Neural cell (in vitro differentiated cells): ENCODE measurements around the gene ZBTB7C. TPM values are rescaled to one million over a fixed set of nuclear protein-coding genes. Genes with fewer than 3 reads are reported as not detected.
A peak's percentile ranks its signal among the peaks of the same experiment; 100 is the strongest.

Source experiments
- H2AFZ ChIP-seq: fragments of 200-600, 300-800 bp; sonication (generic), shearing (Covaris generic); 2 replicates; pipeline ENCODE4 v1.6.0; 2014; ENCODE audit warnings: low read depth, mild to moderate bottlenecking, antibody characterized with exemption, low read length, moderate library complexity
- H3F3A ChIP-seq: fragments of 200-600 bp; shearing (Covaris generic); 2 replicates; pipeline ENCODE4 v1.6.1; 2016; ENCODE audit warnings: mild to moderate bottlenecking, moderate library complexity, mixed read lengths, antibody characterized with exemption, low read length; ENCODE audit not compliant: insufficient read depth, poor library complexity, severe bottlenecking
- H3K27ac ChIP-seq: fragments of 200-600, 300-800 bp; sonication (generic), shearing (Covaris generic); 2 replicates; pipeline ENCODE4 v1.5.1; 2014; ENCODE audit warnings: mild to moderate bottlenecking, low read length, moderate library complexity
- H3K27me3 ChIP-seq: fragments of 300-800, 200-600 bp; sonication (generic), shearing (Covaris generic); 2 replicates; pipeline ENCODE4 v1.6.0; 2014; ENCODE audit warnings: mild to moderate bottlenecking, low read depth, low read length, moderate library complexity; ENCODE audit not compliant: insufficient read depth
- H3K36me3 ChIP-seq: fragments of 300-800, 200-600 bp; sonication (generic), shearing (Covaris generic); 2 replicates; pipeline ENCODE4 v1.5.1; 2014; ENCODE audit warnings: mild to moderate bottlenecking, antibody characterized with exemption, low read length, moderate library complexity; ENCODE audit not compliant: insufficient read depth
- H3K4me2 ChIP-seq: fragments of 300-800, 200-600 bp; sonication (generic), shearing (Covaris generic); 2 replicates; pipeline ENCODE4 v1.6.0; 2014; ENCODE audit warnings: mild to moderate bottlenecking, low read length
- H3K4me3 ChIP-seq: fragments of 300-800, 200-600 bp; sonication (generic), shearing (Covaris generic); 2 replicates; pipeline ENCODE4 v1.5.1; 2014; ENCODE audit warnings: mild to moderate bottlenecking, low read length, moderate library complexity
- H3K79me2 ChIP-seq: fragments of 200-600 bp; shearing (Covaris generic); replicated peaks from 2 replicates; pipeline ENCODE4 v1.6.0; 2014; ENCODE audit warnings: mild to moderate bottlenecking, low read length, moderate library complexity; ENCODE audit not compliant: insufficient read depth
- H3K9ac ChIP-seq: fragments of 300-800, 200-600 bp; sonication (generic), shearing (Covaris generic); 2 replicates; pipeline ENCODE4 v1.6.1; 2016; ENCODE audit warnings: mild to moderate bottlenecking, low read length, mixed read lengths
- H3K9me2 ChIP-seq: fragments of 200-600 bp; shearing (Covaris generic); 2 replicates; pipeline ENCODE4 v1.6.1; 2016; ENCODE audit warnings: mild to moderate bottlenecking, low read length, mixed read lengths; ENCODE audit not compliant: insufficient read depth
- H3K9me3 ChIP-seq: fragments of 200-600, 300-800 bp; sonication (generic), shearing (Covaris generic); 2 replicates; pipeline ENCODE4 v1.6.1; 2016; ENCODE audit warnings: mild to moderate bottlenecking, mixed run types, low read length, moderate library complexity, mixed read lengths
- H4K20me1 ChIP-seq: fragments of 200-600 bp; shearing (Covaris generic); 2 replicates; pipeline ENCODE4 v1.6.1; 2016; ENCODE audit warnings: mild to moderate bottlenecking, mixed run types; ENCODE audit not compliant: insufficient read depth
- CTCF ChIP-seq: fragments of 450-650 bp; IDR thresholded peaks from 2 replicates; pipeline ENCODE4 v1.5.1; 2014; ENCODE audit warnings: antibody characterized with exemption, mild to moderate bottlenecking, moderate library complexity; ENCODE audit not compliant: poor library complexity, severe bottlenecking
- EP300 ChIP-seq: fragments of 450-650 bp; conservative IDR thresholded peaks from 2 replicates; pipeline ENCODE4 v1.6.1; 2014; ENCODE audit warnings: antibody characterized with exemption, mild to moderate bottlenecking, moderate library complexity; ENCODE audit not compliant: poor library complexity, severe bottlenecking
- EZH2 ChIP-seq: fragments of 200-600, 300-800 bp; shearing (Covaris generic), sonication (generic); IDR thresholded peaks from 2 replicates; pipeline ENCODE4 v1.6.1; 2014; ENCODE audit warnings: antibody characterized with exemption, low read length, borderline replicate concordance, mild to moderate bottlenecking; ENCODE audit not compliant: insufficient read depth, poor library complexity, severe bottlenecking
- MXI1 ChIP-seq: fragments of 450-650 bp; conservative IDR thresholded peaks from 2 replicates; pipeline ENCODE4 v1.6.1; 2014; ENCODE audit warnings: antibody characterized with exemption, mild to moderate bottlenecking; ENCODE audit not compliant: poor library complexity, severe bottlenecking
- POLR2AphosphoS5 ChIP-seq: IDR thresholded peaks from 2 replicates; pipeline ENCODE4 v1.6.1; 2012
- RAD21 ChIP-seq: fragments of 450-650 bp; conservative IDR thresholded peaks from 2 replicates; pipeline ENCODE4 v1.6.1; 2014; ENCODE audit warnings: antibody characterized with exemption, mild to moderate bottlenecking, moderate library complexity
- REST ChIP-seq: IDR thresholded peaks from 2 replicates; pipeline ENCODE4 v1.6.1; 2012; ENCODE audit warnings: borderline replicate concordance
- SMC3 ChIP-seq: fragments of 450-650 bp; conservative IDR thresholded peaks from 2 replicates; pipeline ENCODE4 v1.6.1; 2014; ENCODE audit warnings: antibody characterized with exemption, mild to moderate bottlenecking, moderate library complexity; ENCODE audit not compliant: poor library complexity
- TAF1 ChIP-seq: IDR thresholded peaks from 2 replicates; pipeline ENCODE4 v1.6.1; 2012; ENCODE audit warnings: low read depth
- polyA plus RNA-seq: library from polyadenylated mRNA; depleted of rRNA; stranded (reverse); fragments of >200 nt; gene quantifications from 2 replicates; pipeline ENCODE4 v1.2.3, GENCODE V29; 2014

Gene ZBTB7C
- polyA plus RNA-seq, 1 donor from 2014 or later = 2.4 TPM

GRCh38 chr18:47995654-47996053 is 413.5 kb downstream of the ZBTB7C start:
- H3K9me3 ChIP-seq = no peaks in the 10 kb centered on the region
- peak overlapping the region; percentile 77 for H3K27ac ChIP-seq
- peak overlapping the region; percentile 17 for H2AFZ ChIP-seq
- H3K27me3 ChIP-seq = no peaks in the 10 kb centered on the region
- no peaks in the 10 kb centered on the region for H3F3A ChIP-seq
- H3K9me2 ChIP-seq = no peaks in the 10 kb centered on the region
- H3K79me2 ChIP-seq = no peaks in the 10 kb centered on the region
- no peak for TF ChIP-seq TAF1
- TF ChIP-seq REST = no peak
- no peak for TF ChIP-seq MXI1
- TF ChIP-seq SMC3 = no peak
- TF ChIP-seq EZH2 = no peak
- no peak for TF ChIP-seq RAD21
- TF ChIP-seq POLR2AphosphoS5 = no peak
- TF ChIP-seq CTCF = no peak
- no peak for TF ChIP-seq EP300
- H3K36me3 ChIP-seq = no peaks in the 10 kb centered on the region
- peak overlapping the region; percentile 41 for H3K4me2 ChIP-seq
- H4K20me1 ChIP-seq = no peaks in the 10 kb centered on the region
- H3K4me3 ChIP-seq = peak overlapping the region; percentile 52
- H3K9ac ChIP-seq = peak overlapping the region; percentile 28

GRCh38 chr18:47993409-47993808 is 415.8 kb downstream of the ZBTB7C start:
- Histone ChIP-seq H3K79me2 (no peaks in the 10 kb centered on the region), H3K4me3 (no peak overlapping the region), H3K4me2 (no peak overlapping the region), H3K9me2 (no peaks in the 10 kb centered on the region), H3K9ac (no peak overlapping the region), H3K27ac (no peak overlapping the region), H3F3A (no peaks in the 10 kb centered on the region), H3K27me3 (no peaks in the 10 kb centered on the region), H4K20me1 (no peaks in the 10 kb centered on the region), H3K36me3 (no peaks in the 10 kb centered on the region), H2AFZ (no peak overlapping the region), H3K9me3 (no peaks in the 10 kb centered on the region)
- TF ChIP-seq RAD21 (no peak), POLR2AphosphoS5 (no peak), EP300 (no peak), EZH2 (no peak), CTCF (no peak), REST (no peak), TAF1 (no peak), SMC3 (no peak), MXI1 (no peak)
